ENCODE results near the gene OTP. TPM values are rescaled to one million over a fixed set of nuclear protein-coding genes. Genes with fewer than 3 reads are reported as not detected.
"Not testable (repeated sequence)": the region's sequence is repeated elsewhere in the genome, so short reads cannot be mapped to it uniquely, and the experiment has no call there.

Gene OTP
- total RNA-seq, 2 experiments from 2014 or later = not detected

GRCh38 chr5:77620405-77620804 lies 18.1 kb downstream of the OTP start:
- Mint-ChIP-seq H3K36me3 (ENCODE audit: low read depth) (no peaks in the 10 kb centered on the region), H3K27me3 (peaks cover 81% of the 10 kb centered on the region), H3K27ac (no peak overlapping the region), H3K9me3 (no peaks in the 10 kb centered on the region), H3K4me1 (ENCODE audit: low read depth) (no peaks in the 10 kb centered on the region), H3K4me3 (no peak overlapping the region)
- ATAC-seq (ENCODE audit: poor library complexity) (no peak), DNase-seq (peak in 2 of 14 experiments; percentile 9 to 34)
- no peak overlapping the region for H3K27ac ChIP-seq (ENCODE audit: low read depth in 1 of 2, low read length in 2 of 2)
- peaks cover 28 to 30% of the 10 kb centered on the region in 2 experiments for H3K27me3 ChIP-seq (ENCODE audit: control insufficient read depth in 1 of 2, insufficient read depth in 2 of 2, low read length in 2 of 2)
- ChIA-PET POLR2A (no interaction called here), CTCF (no interaction called here)
- no peak overlapping the region for H3K4me3 ChIP-seq (ENCODE audit: low read length)
- no peaks in the 10 kb centered on the region for H3K9me3 ChIP-seq (ENCODE audit: control insufficient read depth in 1 of 2, insufficient read depth in 1 of 2, low read length in 2 of 2)
- H3K4me1 ChIP-seq (ENCODE audit: insufficient read depth, low read length) = no peaks in the 10 kb centered on the region
- intact Hi-C loops (cut with DNase I, micrococcal nuclease) = no loop called here
- TF ChIP-seq CTCF (IDR thresholded peaks at IDR 0.05) = no peak
- no peaks in the 10 kb centered on the region for H3K36me3 ChIP-seq (ENCODE audit: insufficient read depth, low read length)

GRCh38 chr5:77616920-77617319 lies 21.6 kb downstream of the OTP start:
- Histone ChIP-seq H3K4me1 (ENCODE audit: insufficient read depth, low read length) (no peaks in the 10 kb centered on the region), H3K27me3 (ENCODE audit: control insufficient read depth in 1 of 2, insufficient read depth in 2 of 2, low read length in 2 of 2) (peaks cover 17% of the 10 kb centered on the region in 2 experiments), H3K36me3 (ENCODE audit: insufficient read depth, low read length) (no peaks in the 10 kb centered on the region), H3K9me3 (ENCODE audit: control insufficient read depth in 1 of 2, insufficient read depth in 1 of 2, low read length in 2 of 2) (no peaks in the 10 kb centered on the region), H3K4me3 (ENCODE audit: low read length) (no peak overlapping the region), H3K27ac (ENCODE audit: low read depth in 1 of 2, low read length in 2 of 2) (no peak overlapping the region)
- Mint-ChIP-seq H3K27ac (no peak overlapping the region), H3K4me3 (no peak overlapping the region), H3K27me3 (peaks cover 53% of the 10 kb centered on the region), H3K4me1 (ENCODE audit: low read depth) (no peaks in the 10 kb centered on the region), H3K36me3 (ENCODE audit: low read depth) (no peaks in the 10 kb centered on the region), H3K9me3 (peaks cover 4% of the 10 kb centered on the region)
- CTCF ChIA-PET = no interaction called here
- ATAC-seq (ENCODE audit: poor library complexity) = no peak
- DNase-seq = no peak
- POLR2A ChIA-PET = no interaction called here
- intact Hi-C loops (cut with DNase I, micrococcal nuclease) = no loop called here
- TF ChIP-seq CTCF (IDR thresholded peaks at IDR 0.05) = no peak

GRCh38 chr5:77608927-77609326 lies 29.6 kb downstream of the OTP start:
- H3K27ac ChIP-seq (ENCODE audit: low read depth in 1 of 2, low read length in 2 of 2); ATAC-seq (ENCODE audit: poor library complexity); H3K9me3 Mint-ChIP-seq; H3K4me3 Mint-ChIP-seq; H3K36me3 ChIP-seq (ENCODE audit: insufficient read depth, low read length); H3K4me1 ChIP-seq (ENCODE audit: insufficient read depth, low read length); H3K4me3 ChIP-seq (ENCODE audit: low read length); DNase-seq; H3K36me3 Mint-ChIP-seq (ENCODE audit: low read depth); intact Hi-C loops (cut with DNase I, micrococcal nuclease); CTCF ChIA-PET; POLR2A ChIA-PET; H3K27ac Mint-ChIP-seq; H3K4me1 Mint-ChIP-seq (ENCODE audit: low read depth); H3K9me3 ChIP-seq (ENCODE audit: control insufficient read depth in 1 of 2, insufficient read depth in 1 of 2, low read length in 2 of 2): not testable (repeated sequence)
- H3K27me3 ChIP-seq (ENCODE audit: control insufficient read depth in 1 of 2, insufficient read depth in 2 of 2, low read length in 2 of 2) = peaks cover 10 to 12% of the 10 kb centered on the region in 2 experiments
- H3K27me3 Mint-ChIP-seq = peaks cover 45% of the 10 kb centered on the region

GRCh38 chr5:77607324-77607723 lies 31.2 kb downstream of the OTP start:
- TF ChIP-seq CTCF (IDR thresholded peaks at IDR 0.05) = no peak
- Mint-ChIP-seq H3K4me1 (ENCODE audit: low read depth) (no peaks in the 10 kb centered on the region), H3K36me3 (ENCODE audit: low read depth) (no peaks in the 10 kb centered on the region), H3K27ac (no peak overlapping the region), H3K9me3 (peaks cover 2% of the 10 kb centered on the region), H3K4me3 (no peak overlapping the region), H3K27me3 (peaks cover 61% of the 10 kb centered on the region)
- Histone ChIP-seq H3K27ac (ENCODE audit: low read depth in 1 of 2, low read length in 2 of 2) (no peak overlapping the region), H3K36me3 (ENCODE audit: insufficient read depth, low read length) (no peaks in the 10 kb centered on the region), H3K27me3 (ENCODE audit: control insufficient read depth in 1 of 2, insufficient read depth in 2 of 2, low read length in 2 of 2) (peaks cover 10 to 18% of the 10 kb centered on the region in 2 experiments), H3K9me3 (ENCODE audit: control insufficient read depth in 1 of 2, insufficient read depth in 1 of 2, low read length in 2 of 2) (no peaks in the 10 kb centered on the region), H3K4me3 (ENCODE audit: low read length) (no peak overlapping the region), H3K4me1 (ENCODE audit: insufficient read depth, low read length) (no peaks in the 10 kb centered on the region)
- intact Hi-C loops (cut with DNase I, micrococcal nuclease) = no loop called here
- CTCF ChIA-PET = no interaction called here
- DNase-seq (no peak), ATAC-seq (ENCODE audit: poor library complexity) (no peak)
- POLR2A ChIA-PET = no interaction called here

Measured in CD4-positive, alpha-beta T cell (primary cell).